H9 (cell line): ENCODE results near the gene RPS19BP1. TPM values are rescaled to one million over a fixed set of nuclear protein-coding genes. Genes with fewer than 3 reads are reported as not detected.

Experiments used
- DNase-seq: peaks from one replicate; pipeline ENCODE4 v3.0.0-alpha.2; 2017
- H2AFZ ChIP-seq: one replicate; pipeline ENCODE4 v1.6.1; 2013; ENCODE audit warnings: mild to moderate bottlenecking, low read length, control low read depth, moderate library complexity
- H2AK5ac ChIP-seq: 2 replicates; pipeline ENCODE4 v1.6.1; 2013; ENCODE audit warnings: low read length, control low read depth, mixed read lengths; ENCODE audit not compliant: insufficient read length
- H2BK120ac ChIP-seq: one replicate; pipeline ENCODE4 v1.6.1; 2013; ENCODE audit warnings: low read depth, mild to moderate bottlenecking, low read length, control low read depth, inconsistent platforms; ENCODE audit not compliant: poor library complexity, severe bottlenecking
- H2BK12ac ChIP-seq: 2 replicates; pipeline ENCODE4 v1.6.1; 2013; ENCODE audit warnings: low read length, control low read depth, mixed read lengths, low read depth; ENCODE audit not compliant: insufficient read length
- H2BK15ac ChIP-seq: 2 replicates; pipeline ENCODE4 v1.6.1; 2013; ENCODE audit warnings: low read depth, low read length, control low read depth
- H2BK20ac ChIP-seq: one replicate; pipeline ENCODE4 v1.6.1; 2013; ENCODE audit warnings: low read depth, mild to moderate bottlenecking, low read length, control low read depth, inconsistent platforms; ENCODE audit not compliant: poor library complexity, severe bottlenecking
- H2BK5ac ChIP-seq: 2 replicates; pipeline ENCODE4 v1.6.1; 2013; ENCODE audit warnings: low read length, control low read depth, mixed read lengths; ENCODE audit not compliant: insufficient read length
- H3K14ac ChIP-seq: 2 replicates; pipeline ENCODE4 v1.6.1; 2013; ENCODE audit warnings: low read length, control low read depth; ENCODE audit not compliant: insufficient read depth
- H3K18ac ChIP-seq: 2 replicates; pipeline ENCODE4 v1.6.1; 2013; ENCODE audit warnings: low read depth, mild to moderate bottlenecking, mixed read lengths, low read length, control low read depth; ENCODE audit not compliant: insufficient read length
- H3K23ac ChIP-seq: 2 replicates; pipeline ENCODE4 v1.6.1; 2013; ENCODE audit warnings: low read length, control low read depth, mixed read lengths, low read depth; ENCODE audit not compliant: insufficient read length
- H3K23me2 ChIP-seq: 2 replicates; pipeline ENCODE4 v1.6.1; 2013; ENCODE audit warnings: low read depth, mild to moderate bottlenecking, mixed read lengths, low read length, control low read depth; ENCODE audit not compliant: insufficient read length, poor library complexity, severe bottlenecking
- H3K27ac ChIP-seq: 2 replicates; pipeline ENCODE4 v1.5.1; 2013; ENCODE audit warnings: low read length, control low read depth, mixed read lengths, low read depth; ENCODE audit not compliant: insufficient read length
- H3K27me3 ChIP-seq: 2 replicates; pipeline ENCODE4 v1.6.1; 2013; ENCODE audit warnings: low read length, control low read depth, inconsistent platforms; ENCODE audit not compliant: insufficient read depth
- H3K4ac ChIP-seq: 2 replicates; pipeline ENCODE4 v1.6.1; 2013; ENCODE audit warnings: low read depth, mild to moderate bottlenecking, control low read depth, inconsistent platforms, low read length, moderate library complexity
- H3K4me1 ChIP-seq: 2 replicates; pipeline ENCODE4 v1.6.1; 2013; ENCODE audit warnings: low read length, control low read depth, inconsistent platforms; ENCODE audit not compliant: insufficient read depth
- H3K4me2 ChIP-seq: 2 replicates; pipeline ENCODE4 v1.6.1; 2013; ENCODE audit warnings: low read length, control low read depth, mixed read lengths; ENCODE audit not compliant: insufficient read length, insufficient read depth
- H3K56ac ChIP-seq: 2 replicates; pipeline ENCODE4 v1.6.1; 2013; ENCODE audit warnings: low read depth, mild to moderate bottlenecking, mixed read lengths, low read length, control low read depth; ENCODE audit not compliant: insufficient read length
- H3K79me1 ChIP-seq: 2 replicates; pipeline ENCODE4 v1.6.1; 2013; ENCODE audit warnings: low read depth, mild to moderate bottlenecking, moderate library complexity, low read length, control low read depth, inconsistent platforms; ENCODE audit not compliant: insufficient read depth, poor library complexity, severe bottlenecking
- H3K79me2 ChIP-seq: 2 replicates; pipeline ENCODE4 v1.6.1; 2013; ENCODE audit warnings: low read length, control low read depth, inconsistent platforms; ENCODE audit not compliant: insufficient read depth
- H3K9ac ChIP-seq: 2 replicates; pipeline ENCODE4 v1.6.1; 2013; ENCODE audit warnings: low read length, control low read depth, mixed read lengths; ENCODE audit not compliant: insufficient read length; ENCODE audit errors: extremely low read depth
- H3K9me3 ChIP-seq: one replicate; pipeline ENCODE4 v1.6.1; 2013; ENCODE audit warnings: low read depth, low read length, inconsistent platforms; ENCODE audit not compliant: control insufficient read depth
- H3T11ph ChIP-seq: one replicate; pipeline ENCODE4 v1.6.1; 2013; ENCODE audit warnings: mild to moderate bottlenecking, low read length, control low read depth, inconsistent platforms
- H4K20me1 ChIP-seq: one replicate; pipeline ENCODE4 v1.6.1; 2013; ENCODE audit not compliant: control insufficient read depth, insufficient read length, insufficient read depth
- H4K5ac ChIP-seq: 2 replicates; pipeline ENCODE4 v1.6.1; 2013; ENCODE audit warnings: low read depth, mild to moderate bottlenecking, mixed read lengths, low read length, control low read depth; ENCODE audit not compliant: insufficient read length
- H4K8ac ChIP-seq: replicated peaks from 2 replicates; pipeline ENCODE4 v1.6.1; 2013; ENCODE audit warnings: low read length, control low read depth, mixed read lengths, low read depth; ENCODE audit not compliant: insufficient read length
- H4K91ac ChIP-seq: 2 replicates; pipeline ENCODE4 v1.6.1; 2013; ENCODE audit warnings: low read depth, mild to moderate bottlenecking, moderate library complexity, mixed read lengths, low read length, control low read depth; ENCODE audit not compliant: insufficient read length
- H3K27ac Mint-ChIP-seq, 3 experiments: 2 replicates in 2 of 3; 3 replicates in 1 of 3; pipeline ENCODE4 v1.8.0; 2020 to 2021; ENCODE audit warnings: mixed read lengths in 3 of 3, mild to moderate bottlenecking in 1 of 3, moderate library complexity in 1 of 3
- H3K27me3 Mint-ChIP-seq: 2 replicates; pipeline ENCODE4 v1.8.0; 2021; ENCODE audit warnings: low read depth, mild to moderate bottlenecking, moderate library complexity, mixed read lengths
- H3K36me3 Mint-ChIP-seq, 3 experiments: 2 replicates in 2 of 3; 3 replicates in 1 of 3; pipeline ENCODE4 v1.8.0; 2020 to 2021; ENCODE audit warnings: low read depth in 3 of 3, mixed read lengths in 3 of 3; ENCODE audit not compliant: insufficient read depth in 1 of 3
- H3K4me1 Mint-ChIP-seq, 2 experiments: 2 replicates each; pipeline ENCODE4 v1.8.0; 2020; ENCODE audit warnings: mixed read lengths in 2 of 2
- H3K4me3 Mint-ChIP-seq, 2 experiments: 2 replicates in 1 of 2; 3 replicates in 1 of 2; pipeline ENCODE4 v1.8.0; 2020 to 2021; ENCODE audit warnings: mild to moderate bottlenecking in 2 of 2, mixed read lengths in 2 of 2, moderate library complexity in 1 of 2
- H3K9me3 Mint-ChIP-seq, 2 experiments: 2 replicates in 1 of 2; 3 replicates in 1 of 2; pipeline ENCODE4 v1.8.0; 2020; ENCODE audit warnings: mild to moderate bottlenecking in 2 of 2, mixed read lengths in 2 of 2, moderate library complexity in 1 of 2
- CTCF ChIP-seq: fragments of 200-600 bp; sonication (generic); conservative IDR thresholded peaks from 3 replicates; pipeline ENCODE4 v1.8.0; 2021; ENCODE audit warnings: antibody characterized with exemption, mild to moderate bottlenecking
- WGBS: extraction: QIAGEN DNeasy Blood & Tissue Kit; methylation state at CpG from one replicate; pipeline ENCODE4 v1.1.7; 2013; ENCODE audit warnings: missing lambda C conversion rate, low lambda C conversion rate, mixed read lengths; ENCODE audit not compliant: insufficient read length; ENCODE audit errors: extremely low coverage; 5-methylcytosine and 5-hydroxymethylcytosine counted together
- total RNA-seq: library from RNA; stranded (reverse); gene quantifications from 2 replicates; pipeline ENCODE4 v1.2.1, GENCODE V29; 2021

RPS19BP1 gene
- total RNA-seq, 1 experiment from 2014 or later, result 65.0 TPM

- Histone ChIP-seq H3K79me1 (no peaks in the 10 kb centered on the region), H3K18ac (no peak overlapping the region), H2BK15ac (no peak overlapping the region), H3K79me2 (no peaks in the 10 kb centered on the region), H3K27ac (no peak overlapping the region), H2AK5ac (no peak overlapping the region), H3K27me3 (peaks cover 36% of the 10 kb centered on the region), H2BK5ac (no peak overlapping the region), H3K56ac (no peak overlapping the region), H3K9me3 (no peaks in the 10 kb centered on the region), H3K23ac (no peak overlapping the region), H3K4me1 (no peaks in the 10 kb centered on the region), H4K5ac (no peak overlapping the region), H3K9ac (no peak overlapping the region), H3K14ac (no peak overlapping the region; the same call in 1 of the 2 replicates), H2BK120ac (no peak overlapping the region), H2BK20ac (no peak overlapping the region), H4K91ac (no peak overlapping the region), H2BK12ac (no peak overlapping the region), H4K8ac (no peak overlapping the region), H3K4me2 (no peak overlapping the region), H4K20me1 (no peaks in the 10 kb centered on the region), H3T11ph (no peak overlapping the region), H3K4ac (no peak overlapping the region), H3K23me2 (peaks cover 4% of the 10 kb centered on the region), H2AFZ (no peak overlapping the region)
- Mint-ChIP-seq H3K4me1 (peaks cover 9 to 17% of the 10 kb centered on the region in 2 experiments), H3K9me3 (no peaks in the 10 kb centered on the region), H3K27me3 (peaks cover 33% of the 10 kb centered on the region), H3K36me3 (no peaks in the 10 kb centered on the region; a peak in 1 of 7 replicates), H3K27ac (no peak overlapping the region), H3K4me3 (no peak overlapping the region)
- DNase-seq, result peak; percentile 81
- WGBS, result no CpG with 5 or more reads among the region's 11 CpGs
- TF ChIP-seq CTCF, result peak; percentile 85
These were observed 27.0 kb upstream of the RPS19BP1 start for GRCh38 chr22:39559456-39560105.
